Natural killer cell (primary cell): ENCODE data around the gene SERGEF. TPM values are rescaled to one million over a fixed set of nuclear protein-coding genes. Genes with fewer than 3 reads are reported as not detected.
A peak's percentile ranks its signal among the peaks of the same experiment; 100 is the strongest.

ENCODE experiments used
- ATAC-seq, 3 donors: fragments of 150-1000 bp in 2 of 3; fragments of 200-7000 bp in 1 of 3; cut with Tn5 transposase; 1 replicate in 1 of 3; 2 replicates in 2 of 3; pipeline ENCODE4 v1.10.0; 2021; ENCODE audit warnings: mild to moderate bottlenecking in 2 of 3, moderate library complexity in 2 of 3
- DNase-seq, 2 donors: peaks; one replicate each; pipeline versions ENCODE4 v3.0.0 to v3.0.0-alpha.2; 2013 to 2021; ENCODE audit warnings: mixed read lengths in 1 of 2
- H3K27ac ChIP-seq: one replicate; pipeline ENCODE4 v1.5.1; 2013; ENCODE audit warnings: mild to moderate bottlenecking, low read length
- H3K27me3 ChIP-seq: one replicate; pipeline ENCODE4 v1.6.1; 2013; ENCODE audit warnings: low read length; ENCODE audit not compliant: control insufficient read depth, insufficient read depth
- H3K36me3 ChIP-seq: one replicate; pipeline ENCODE4 v1.6.1; 2013; ENCODE audit warnings: low read length; ENCODE audit not compliant: control insufficient read depth, insufficient read depth
- H3K4me1 ChIP-seq: one replicate; pipeline ENCODE4 v1.6.1; 2013; ENCODE audit warnings: low read length; ENCODE audit not compliant: control insufficient read depth, insufficient read depth
- H3K4me3 ChIP-seq: one replicate; pipeline ENCODE4 v1.5.1; 2013; ENCODE audit warnings: low read length
- H3K9me3 ChIP-seq: one replicate; pipeline ENCODE4 v1.6.1; 2013; ENCODE audit warnings: low read length; ENCODE audit not compliant: control insufficient read depth, insufficient read depth
- H3K27ac Mint-ChIP-seq, 2 donors: one replicate each; pipeline ENCODE4 v1.8.0; 2022; ENCODE audit warnings: mild to moderate bottlenecking in 2 of 2, mixed read lengths in 2 of 2, moderate library complexity in 1 of 2
- H3K27me3 Mint-ChIP-seq, 2 donors: one replicate each; pipeline ENCODE4 v1.8.0; 2022; ENCODE audit warnings: low read depth in 2 of 2, mixed read lengths in 2 of 2
- H3K36me3 Mint-ChIP-seq: one replicate; pipeline ENCODE4 v1.8.0; 2022; ENCODE audit warnings: mixed read lengths
- H3K4me1 Mint-ChIP-seq, 2 donors: one replicate each; pipeline ENCODE4 v1.8.0; 2022; ENCODE audit warnings: mixed read lengths in 2 of 2
- H3K4me3 Mint-ChIP-seq: one replicate; pipeline ENCODE4 v1.8.0; 2022; ENCODE audit warnings: mild to moderate bottlenecking, moderate library complexity, mixed read lengths
- H3K9me3 Mint-ChIP-seq, 2 donors: one replicate each; pipeline ENCODE4 v1.8.0; 2022; ENCODE audit warnings: mixed read lengths in 2 of 2
- CTCF ChIP-seq: fragments of 200-600 bp; IDR thresholded peaks from one replicate; pipeline ENCODE4 v1.8.0; 2022; ENCODE audit warnings: antibody characterized with exemption
- WGBS: methylation state at CpG from one replicate; pipeline ENCODE4 v1.1.7; 2013; ENCODE audit warnings: missing lambda C conversion rate; ENCODE audit not compliant: insufficient coverage; 5-methylcytosine and 5-hydroxymethylcytosine counted together
- intact Hi-C: fragments of 100-400 bp; cut with micrococcal nuclease; formaldehyde crosslinking; loops from one replicate; pipeline ENCODE4 v1.14.2; 2022
- total RNA-seq, 4 donors: library from RNA; stranded (reverse); fragments of 120-200 nt in 1 of 4; gene quantifications; one replicate each; pipeline versions ENCODE4 v1.2.3 to v1.2.4, GENCODE V29; 2013 to 2022

Gene SERGEF
- total RNA-seq, 3 donors from 2014 or later (not counting 1 experiment from before 2014, with no cell fraction given), result 67.5 to 78.6 (median 69.4) TPM

DNA sequence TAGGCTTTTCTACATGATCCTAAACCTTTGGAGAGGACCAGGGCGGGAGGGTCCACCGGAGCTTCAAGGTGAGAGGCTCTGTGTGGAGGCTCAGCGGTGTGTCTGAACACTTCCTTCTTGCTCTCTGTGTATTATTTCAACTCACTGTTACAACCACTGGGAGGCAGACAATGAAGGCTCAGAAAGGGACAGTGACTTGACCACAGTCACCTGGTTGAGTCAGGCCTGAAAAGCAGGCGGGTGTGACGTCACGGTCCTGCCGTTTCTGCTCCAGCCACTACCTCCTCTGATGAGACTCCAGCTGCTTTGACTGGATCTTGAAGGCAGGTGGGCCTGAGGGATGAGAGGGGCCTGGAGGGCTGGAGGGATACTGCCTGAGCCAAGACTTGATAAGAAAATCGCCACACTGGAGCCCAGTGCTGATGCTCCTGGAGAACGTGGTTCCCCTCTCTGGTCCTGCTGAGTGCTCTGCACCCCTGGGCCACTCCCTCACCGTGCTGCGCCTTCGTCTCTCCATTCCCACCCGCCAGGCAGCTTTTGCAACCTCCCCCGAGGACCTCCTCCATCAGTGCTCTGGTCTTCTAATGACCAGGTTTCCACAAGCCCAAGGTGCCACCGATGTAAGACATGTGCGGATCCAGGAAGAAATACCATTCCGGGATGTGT lies 250.4 kb downstream of the SERGEF start:
- Mint-ChIP-seq H3K4me3 (no peak overlapping the region), H3K27ac (no peak overlapping the region), H3K36me3 (no peaks in the 10 kb centered on the region), H3K9me3 (no peaks in the 10 kb centered on the region), H3K27me3 (no peaks in the 10 kb centered on the region), H3K4me1 (no peaks in the 10 kb centered on the region)
- Histone ChIP-seq H3K27ac (no peak overlapping the region), H3K4me3 (no peak overlapping the region), H3K36me3 (no peaks in the 10 kb centered on the region), H3K27me3 (no peaks in the 10 kb centered on the region), H3K4me1 (no peaks in the 10 kb centered on the region), H3K9me3 (no peaks in the 10 kb centered on the region)
- TF ChIP-seq CTCF, result no peak
- WGBS, result 82% methylated on average over 17 of the region's 17 CpGs
- intact Hi-C loops, result no loop called here
- ATAC-seq, result no peak
- DNase-seq, result no peak

DNA sequence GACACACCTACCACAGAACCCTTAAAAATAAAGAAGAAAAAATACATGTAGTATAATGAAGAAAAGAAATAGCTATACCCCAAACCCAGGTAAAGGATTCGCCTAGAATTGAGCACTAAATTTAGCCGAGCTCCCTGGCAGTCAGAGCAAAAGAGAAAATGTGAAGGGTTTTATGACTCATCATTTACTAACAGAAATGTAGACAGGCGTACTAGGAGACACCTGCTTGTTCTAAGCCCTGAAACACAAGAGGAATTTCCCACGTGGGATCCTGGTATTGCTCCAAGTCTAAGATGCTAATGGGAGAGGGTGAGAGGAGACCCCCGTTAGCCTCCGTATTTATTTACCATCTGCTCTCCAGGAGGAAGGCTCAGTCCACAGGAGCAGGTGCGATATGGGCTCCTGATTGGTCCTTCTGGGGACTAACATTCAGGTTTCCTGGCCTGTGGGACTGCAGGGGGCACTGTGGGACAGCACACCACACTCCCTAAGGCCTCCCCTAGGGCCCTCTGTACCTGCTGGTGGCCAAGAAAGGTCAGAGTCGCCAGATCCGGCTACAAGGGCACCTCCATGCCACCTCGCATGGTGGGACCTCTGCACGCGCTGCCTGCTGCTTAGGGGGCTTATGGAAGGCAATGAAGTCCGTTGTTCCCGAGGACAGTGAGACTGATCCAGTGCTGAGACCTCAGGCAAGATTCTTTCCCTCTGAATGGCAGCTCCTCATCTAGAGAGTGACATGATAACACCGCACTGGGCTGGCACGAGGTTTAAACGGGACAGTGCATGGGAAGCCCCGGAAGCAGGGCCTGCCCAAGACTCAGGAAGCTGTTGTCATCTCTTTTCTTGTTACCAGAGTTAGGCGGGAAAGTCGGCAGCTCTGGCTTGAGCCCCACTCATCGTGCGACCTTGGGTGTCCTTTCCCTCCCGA lies 252.5 kb downstream of the SERGEF start:
- intact Hi-C loops, result no loop called here
- Histone ChIP-seq H3K27ac (no peak overlapping the region), H3K27me3 (no peaks in the 10 kb centered on the region), H3K36me3 (no peaks in the 10 kb centered on the region), H3K4me1 (no peaks in the 10 kb centered on the region), H3K4me3 (no peak overlapping the region), H3K9me3 (no peaks in the 10 kb centered on the region)
- peaks cover 2 to 12% of the 10 kb centered on the region in 2 donors for H3K27me3 Mint-ChIP-seq
- H3K27ac Mint-ChIP-seq, result no peak overlapping the region
- no peaks in the 10 kb centered on the region for H3K9me3 Mint-ChIP-seq
- ATAC-seq (peak in 2 of 3 donors; percentile 40 to 61), DNase-seq (peak in 1 of 2 donors; percentile 17)
- WGBS, result 62% methylated on average over 22 of the region's 23 CpGs
- H3K36me3 Mint-ChIP-seq, result no peaks in the 10 kb centered on the region
- H3K4me1 Mint-ChIP-seq, result no peaks in the 10 kb centered on the region
- no peak overlapping the region for H3K4me3 Mint-ChIP-seq
- TF ChIP-seq CTCF, result no peak

DNA sequence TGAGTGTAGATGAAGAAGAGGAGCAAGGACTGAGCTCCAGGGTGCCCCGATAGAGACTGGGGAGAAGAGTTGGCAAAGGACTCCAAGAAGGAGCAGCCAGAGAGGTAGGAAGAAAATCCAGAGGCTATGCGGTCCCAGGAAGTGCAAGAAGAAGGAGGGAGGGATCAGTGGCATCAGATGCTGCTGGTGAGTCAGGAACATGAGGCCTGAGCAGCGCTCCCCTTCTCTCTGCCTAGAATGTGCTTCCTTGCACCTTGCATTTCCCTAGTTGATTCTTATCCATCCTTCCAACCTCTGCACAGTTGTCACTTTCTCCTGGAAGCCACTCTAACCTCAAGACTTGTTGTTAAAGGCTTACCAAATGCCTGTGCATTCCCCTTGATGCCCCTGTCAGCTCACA lies 257.0 kb downstream of the SERGEF start:
- no peaks in the 10 kb centered on the region for H3K27me3 ChIP-seq
- ATAC-seq, result no peak
- intact Hi-C loops, result no loop called here

More for the DNA sequence above, 257.0 kb downstream of the SERGEF start:
- Mint-ChIP-seq H3K27me3 (peaks cover 7 to 29% of the 10 kb centered on the region in 2 donors), H3K4me1 (no peaks in the 10 kb centered on the region), H3K9me3 (no peaks in the 10 kb centered on the region), H3K36me3 (no peaks in the 10 kb centered on the region), H3K4me3 (no peak overlapping the region), H3K27ac (no peak overlapping the region)
- TF ChIP-seq CTCF, result no peak
- Histone ChIP-seq H3K4me3 (no peak overlapping the region), H3K36me3 (no peaks in the 10 kb centered on the region), H3K9me3 (no peaks in the 10 kb centered on the region), H3K4me1 (no peaks in the 10 kb centered on the region), H3K27ac (no peak overlapping the region)
- WGBS, result 78% methylated on average over 3 of the region's 3 CpGs
- no peak for DNase-seq
